OCI-M1 (cell line): ENCODE measurements around the gene PAK4.

Experiments used
- DNase-seq: peaks from one replicate; lab custom pipeline; 2025; lab: John Stamatoyannopoulos, UW

Gene PAK4

DNA sequence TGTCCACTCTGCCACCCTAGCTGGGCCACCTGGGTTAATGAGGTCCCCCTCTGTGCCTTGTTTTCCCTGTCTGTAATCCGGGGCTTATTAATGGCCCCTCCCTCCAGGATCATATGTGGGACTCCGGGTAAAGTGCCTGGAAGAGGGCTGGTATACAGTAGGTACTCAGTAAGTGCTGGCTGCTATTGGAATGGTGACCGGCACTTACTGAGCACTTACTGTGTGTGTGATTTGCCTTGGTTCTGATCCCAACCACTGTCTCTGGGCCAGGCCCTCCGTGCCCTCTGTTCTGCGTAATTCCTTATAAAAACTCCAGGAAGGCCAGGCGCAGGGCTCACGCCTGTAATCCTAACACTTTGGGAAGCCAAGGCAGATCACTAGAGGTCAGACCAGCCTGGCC lies 40.3 kb downstream of the PAK4 start:
- no peak for DNase-seq

DNA sequence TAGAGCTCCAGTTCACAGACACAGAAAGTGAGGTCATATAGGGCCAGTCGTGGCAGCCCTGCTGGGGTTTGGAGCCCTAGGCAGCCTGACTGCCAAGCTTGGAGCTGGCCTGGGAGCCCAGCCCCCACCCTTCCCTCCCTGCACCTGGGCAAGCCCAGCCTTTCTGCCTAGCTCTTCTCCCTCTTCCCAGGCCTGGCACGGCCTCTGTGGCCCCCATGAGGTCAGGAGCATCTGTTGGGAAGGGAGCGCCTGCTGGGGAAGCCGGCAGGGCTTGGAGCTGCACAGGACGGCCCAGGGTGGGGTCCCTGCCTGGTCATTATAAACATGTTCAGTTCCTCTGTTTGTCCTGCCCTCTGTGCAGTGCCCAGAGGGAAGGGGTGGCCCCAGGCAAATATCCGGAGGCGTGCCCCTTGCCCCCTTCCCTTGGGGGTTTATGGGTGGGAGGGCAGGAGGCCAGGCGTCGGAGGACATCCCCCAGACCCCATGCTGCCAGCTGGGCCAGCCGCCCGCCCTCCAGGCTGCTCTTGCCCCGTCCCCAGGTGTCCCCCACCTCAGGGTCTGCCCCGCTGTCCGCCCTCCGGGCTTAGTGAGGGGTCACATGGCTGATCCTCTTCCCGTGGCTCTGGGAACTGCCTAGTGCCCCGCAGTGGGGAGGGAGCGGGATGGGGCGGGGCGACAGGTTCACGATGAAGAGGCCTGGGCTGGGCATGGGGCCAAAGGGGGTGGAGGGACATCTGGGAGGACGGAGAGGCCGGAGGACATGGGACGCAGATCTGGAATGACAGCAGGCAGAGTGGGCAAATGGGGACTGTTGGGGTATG lies 41.2 kb downstream of the PAK4 start:
- DNase-seq: no peak

- DNase-seq: no peak
Measured at GRCh38 chr19:39167461-39168257, 42.1 kb downstream of the PAK4 start.

DNA sequence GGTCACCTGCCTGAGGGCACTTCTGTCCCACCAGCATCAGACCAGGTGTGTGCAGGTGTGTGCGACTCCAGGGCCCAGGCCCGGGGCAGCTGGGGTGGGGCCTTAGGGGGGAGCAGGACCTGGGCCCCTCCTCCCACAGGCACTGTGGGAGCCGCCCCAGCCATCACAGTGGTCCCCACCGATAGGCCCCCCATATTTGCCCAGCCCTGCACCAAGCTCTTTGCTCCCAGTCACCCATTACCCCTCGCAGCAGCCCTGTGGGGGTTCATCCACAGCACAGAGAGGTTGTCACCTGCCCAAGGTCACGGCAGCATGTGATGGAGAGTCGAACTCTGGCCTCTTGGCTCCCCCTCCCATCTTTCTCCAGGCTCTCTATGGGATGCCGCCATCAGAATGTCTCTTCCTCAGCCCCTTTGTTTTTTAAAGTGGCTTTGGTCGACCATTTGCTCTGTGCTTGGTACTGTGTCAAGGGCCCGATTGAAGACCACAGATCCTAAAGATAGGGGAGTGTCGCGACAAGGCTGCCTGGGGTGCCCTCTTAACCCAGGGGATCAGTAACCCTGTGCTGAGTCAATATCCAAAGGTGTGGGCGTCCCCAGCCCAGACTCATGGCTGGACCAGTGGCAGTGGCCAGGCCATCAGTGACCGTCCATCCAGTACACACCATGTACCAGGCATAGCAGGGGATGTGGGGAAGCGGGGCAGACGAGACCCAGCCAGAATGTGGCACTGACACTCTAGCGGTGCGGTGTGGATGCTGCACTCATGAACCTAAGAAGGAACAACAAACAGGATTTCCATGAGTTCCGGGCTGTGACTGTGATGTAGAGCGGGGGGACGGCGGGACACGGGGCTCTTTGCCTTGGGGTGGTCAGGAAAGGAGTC lies 42.9 kb downstream of the PAK4 start:
- DNase-seq: no peak

- no peak for DNase-seq
Measured at GRCh38 chr19:39169143-39169810, 43.7 kb downstream of the PAK4 start.

GRCh38 chr19:39170386-39171231 lies 45.0 kb downstream of the PAK4 start:
- no peak for DNase-seq

- DNase-seq: no peak
Measured at GRCh38 chr19:39171479-39172465, 46.2 kb downstream of the PAK4 start.

DNA sequence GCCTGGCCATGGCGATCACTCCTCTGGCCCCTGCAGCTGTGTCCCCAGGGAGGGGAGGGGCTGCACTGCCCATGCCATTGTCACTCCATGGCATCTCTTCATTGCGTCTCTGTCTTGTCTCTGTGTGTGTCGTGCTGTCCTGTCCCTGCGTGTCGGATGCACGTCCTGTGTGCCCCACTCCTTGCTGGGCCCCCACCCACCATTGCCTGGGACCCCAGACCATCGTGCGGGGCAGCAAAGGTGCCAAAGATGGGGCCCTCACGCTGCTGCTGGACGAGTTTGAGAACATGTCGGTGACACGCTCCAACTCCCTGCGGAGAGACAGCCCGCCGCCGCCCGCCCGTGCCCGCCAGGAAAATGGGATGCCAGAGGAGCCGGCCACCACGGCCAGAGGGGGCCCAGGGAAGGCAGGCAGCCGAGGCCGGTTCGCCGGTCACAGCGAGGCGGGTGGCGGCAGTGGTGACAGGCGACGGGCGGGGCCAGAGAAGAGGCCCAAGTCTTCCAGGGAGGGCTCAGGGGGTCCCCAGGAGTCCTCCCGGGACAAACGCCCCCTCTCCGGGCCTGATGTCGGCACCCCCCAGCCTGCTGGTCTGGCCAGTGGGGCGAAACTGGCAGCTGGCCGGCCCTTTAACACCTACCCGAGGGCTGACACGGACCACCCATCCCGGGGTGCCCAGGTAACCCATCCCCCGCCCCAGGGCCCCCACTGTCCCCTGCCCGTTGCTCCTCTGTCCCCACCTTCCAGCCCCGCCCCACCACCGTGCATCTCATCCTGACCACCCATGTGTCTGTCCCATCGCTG lies 47.3 kb downstream of the PAK4 start:
- DNase-seq: no peak

GRCh38 chr19:39173502-39173991 lies 48.0 kb downstream of the PAK4 start:
- no peak for DNase-seq

DNA sequence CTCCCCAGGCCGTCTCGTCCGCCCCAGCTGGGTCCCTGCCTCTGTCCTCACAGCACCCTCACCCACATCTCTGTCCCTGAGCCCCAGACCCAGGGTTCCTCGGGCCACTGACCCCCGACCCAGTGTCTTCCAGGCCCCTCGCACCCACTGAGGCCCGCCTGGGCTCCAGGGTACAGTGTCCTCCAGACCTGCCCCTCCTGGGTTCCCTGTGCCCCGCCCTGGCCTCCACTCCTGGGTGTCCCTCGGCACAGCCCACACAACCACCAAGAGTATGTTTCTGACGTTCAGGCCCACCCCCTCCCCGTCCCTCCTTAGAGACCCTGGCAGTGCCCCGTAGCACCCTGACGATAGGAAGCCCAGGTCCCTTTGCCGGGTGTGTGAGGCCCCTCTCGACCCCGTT lies 48.6 kb downstream of the PAK4 start:
- DNase-seq: no peak

GRCh38 chr19:39174558-39175544 lies 49.3 kb downstream of the PAK4 start:
- DNase-seq: no peak

- DNase-seq: no peak
Measured at GRCh38 chr19:39175564-39175963, 50.0 kb downstream of the PAK4 start.

DNA sequence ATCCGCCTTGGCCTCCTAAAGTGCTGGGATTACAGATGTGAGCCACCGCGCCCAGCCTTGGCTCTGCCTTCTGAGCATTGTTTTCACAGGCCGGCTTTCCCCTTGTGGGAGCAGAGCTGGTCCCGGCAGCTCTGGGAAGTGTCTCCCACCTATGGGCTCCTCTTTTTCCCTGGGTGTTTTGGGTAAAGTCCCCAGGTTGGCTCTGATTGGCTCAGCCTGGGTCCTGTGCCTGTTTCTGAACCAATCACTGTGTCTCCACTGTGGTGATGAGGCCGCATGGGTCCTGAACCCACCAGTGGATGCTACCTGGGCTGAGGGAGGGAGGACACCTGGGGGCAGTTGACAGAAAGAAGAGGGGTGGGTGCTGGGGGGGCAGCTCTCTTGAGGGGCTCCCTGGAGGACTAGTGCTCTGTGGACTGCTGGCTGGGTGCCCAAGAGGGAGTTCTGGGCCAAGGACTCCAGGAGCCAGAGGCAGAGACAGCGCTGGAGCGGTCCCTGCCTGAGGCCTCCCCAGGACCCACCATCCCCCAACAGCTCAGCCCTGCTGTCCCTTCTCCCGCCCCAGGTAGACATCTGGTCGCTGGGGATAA lies 51.6 kb downstream of the PAK4 start:
- no peak for DNase-seq

DNA sequence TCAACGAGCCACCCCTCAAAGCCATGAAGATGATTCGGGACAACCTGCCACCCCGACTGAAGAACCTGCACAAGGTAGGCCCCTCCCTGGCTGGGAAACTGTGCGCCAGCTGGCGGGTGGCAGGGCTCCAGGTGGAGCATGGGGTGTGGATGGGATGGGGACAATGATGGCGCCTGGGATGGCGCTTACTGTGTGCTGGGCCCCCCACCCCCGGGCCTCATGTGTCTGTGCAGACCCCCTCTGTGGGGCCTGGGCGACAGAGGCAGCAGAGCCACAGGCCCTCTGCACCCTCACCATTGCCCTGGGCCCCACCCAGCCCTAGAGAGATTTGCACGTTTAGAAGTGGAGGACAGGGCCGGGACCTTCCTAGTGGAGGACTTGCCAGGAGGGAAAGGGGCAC lies 52.1 kb downstream of the PAK4 start:
- no peak for DNase-seq

GRCh38 chr19:39178296-39179006 lies 52.9 kb downstream of the PAK4 start:
- DNase-seq: no peak

DNA sequence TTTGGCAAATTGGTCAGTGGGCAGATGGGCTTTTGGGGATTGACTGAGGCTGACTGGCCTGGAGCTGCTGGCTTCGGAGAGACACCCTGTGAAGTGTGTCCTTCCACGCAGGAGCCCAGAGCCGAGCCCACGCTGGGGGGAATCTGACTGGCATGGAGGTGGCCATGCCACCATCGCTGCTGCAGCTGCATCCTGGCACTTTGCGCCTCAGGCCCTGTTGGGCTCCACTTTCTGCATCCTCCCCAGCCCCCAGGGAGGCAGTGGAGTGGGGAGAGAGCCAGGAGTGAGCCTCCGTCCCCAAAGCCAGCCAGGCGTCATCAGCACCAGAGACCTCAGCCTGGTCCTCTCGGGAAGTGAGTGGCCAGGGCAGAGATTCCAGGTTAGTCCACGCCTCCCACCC lies 54.2 kb downstream of the PAK4 start:
- DNase-seq: no peak
